ENCODE data around the gene GOLIM4. TPM values are rescaled to one million over a fixed set of nuclear protein-coding genes. Genes with fewer than 3 reads are reported as not detected.

The GOLIM4 gene
- total and polyA plus RNA-seq, 3 donors from 2014 or later = 9.5 to 21.6 (median 20.1) TPM

- no peak overlapping the region for H3K27ac ChIP-seq
- WGBS, 2 donors = 66 to 70% methylated on average over 3 to 4 of the region's 4 CpGs
- no peak overlapping the region for H3K4me3 ChIP-seq
Measured at GRCh38 chr3:168073842-168074605, 21.7 kb downstream of the GOLIM4 start.

GRCh38 chr3:168072323-168072650 is 23.4 kb downstream of the GOLIM4 start:
- intact Hi-C loops (cut with DNase I; ENCODE audit: low total_unique reads) = no loop called here
- Histone ChIP-seq H3K27me3 (no peaks in the 10 kb centered on the region), H3K27ac (no peak overlapping the region), H3K4me3 (no peak overlapping the region), H3K4me1 (no peaks in the 10 kb centered on the region), H3K9me3 (no peaks in the 10 kb centered on the region), H3K36me3 (ENCODE audit: low read depth, missing control alignments) (no peaks in the 10 kb centered on the region)
- no peak for TF ChIP-seq POLR2A (IDR thresholded peaks at IDR 0.05)
- TF ChIP-seq CTCF (IDR thresholded peaks at IDR 0.05) = no peak
- DNase-seq = no peak

More at GRCh38 chr3:168073842-168074605, 21.7 kb downstream of the GOLIM4 start:
- no peaks in the 10 kb centered on the region for H3K9me3 ChIP-seq
- intact Hi-C loops (cut with DNase I; ENCODE audit: low total_unique reads) = no loop called here
- H3K4me1 ChIP-seq = no peaks in the 10 kb centered on the region
- no peaks in the 10 kb centered on the region for H3K27me3 ChIP-seq
- no peak for TF ChIP-seq POLR2A (IDR thresholded peaks at IDR 0.05)
- TF ChIP-seq CTCF (IDR thresholded peaks at IDR 0.05) = no peak
- H3K36me3 ChIP-seq (ENCODE audit: low read depth, missing control alignments) = no peaks in the 10 kb centered on the region
- DNase-seq = no peak

GRCh38 chr3:168071591-168072322 is 24.0 kb downstream of the GOLIM4 start:
- Histone ChIP-seq H3K4me1 (no peaks in the 10 kb centered on the region), H3K4me3 (no peak overlapping the region), H3K27me3 (no peaks in the 10 kb centered on the region), H3K36me3 (ENCODE audit: low read depth, missing control alignments) (no peaks in the 10 kb centered on the region), H3K9me3 (no peaks in the 10 kb centered on the region), H3K27ac (no peak overlapping the region)
- TF ChIP-seq POLR2A (IDR thresholded peaks at IDR 0.05) (no peak), CTCF (IDR thresholded peaks at IDR 0.05) (no peak)
- intact Hi-C loops (cut with DNase I; ENCODE audit: low total_unique reads) = no loop called here
- DNase-seq = no peak
- WGBS, 2 donors = 83 to 85% methylated on average over 8 of the region's 8 CpGs

GRCh38 chr3:168070919-168071318 is 24.8 kb downstream of the GOLIM4 start:
- H3K27ac ChIP-seq = no peak overlapping the region
- no peaks in the 10 kb centered on the region for H3K4me1 ChIP-seq
- no peaks in the 10 kb centered on the region for H3K9me3 ChIP-seq
- H3K27me3 ChIP-seq = no peaks in the 10 kb centered on the region
- no peak overlapping the region for H3K4me3 ChIP-seq
- WGBS, 2 donors = 75 to 76% methylated on average over 2 of the region's 2 CpGs
- no peaks in the 10 kb centered on the region for H3K36me3 ChIP-seq (ENCODE audit: low read depth, missing control alignments)
- intact Hi-C loops (cut with DNase I; ENCODE audit: low total_unique reads) = no loop called here
- no peak for DNase-seq
- TF ChIP-seq POLR2A (IDR thresholded peaks at IDR 0.05) = no peak
- TF ChIP-seq CTCF (IDR thresholded peaks at IDR 0.05) = no peak

All from testis (tissue), 3 donors.